Astrocyte of the spinal cord (primary cell): ENCODE data around the gene WASHC3.

Source experiments
- DNase-seq: peaks from one replicate; pipeline ENCODE4 v3.0.0; 2011; ENCODE audit warnings: low read depth, low spot score
- H3K4me3 ChIP-seq: 2 replicates; pipeline ENCODE4 v1.5.1; 2011; ENCODE audit warnings: low read depth, mild to moderate bottlenecking, low read length, moderate library complexity
- CTCF ChIP-seq: IDR thresholded peaks from 2 replicates; pipeline ENCODE4 v1.5.1; 2012; ENCODE audit warnings: low read depth, mild to moderate bottlenecking, low read length, inconsistent platforms
- in situ Hi-C: cut with HindIII; loops from 2 replicates; pipeline ENCODE4 v1.10.0; 2017; ENCODE audit warnings: low sequenced_read_pairs

The WASHC3 gene

GRCh38 chr12:102016472-102016871, 45.3 kb downstream of the WASHC3 start:
- H3K4me3 ChIP-seq, result no peak overlapping the region
- no peak for DNase-seq
- no peak for TF ChIP-seq CTCF
- in situ Hi-C loops, result no loop called here

- no peak for DNase-seq
- in situ Hi-C loops, result no loop called here
- no peak for TF ChIP-seq CTCF
- no peak overlapping the region for H3K4me3 ChIP-seq
Measured at GRCh38 chr12:102010265-102010994, 51.4 kb downstream of the WASHC3 start.

- no peak for TF ChIP-seq CTCF
- no peak for DNase-seq
- no peak overlapping the region for H3K4me3 ChIP-seq
- in situ Hi-C loops, result no loop called here
Measured at GRCh38 chr12:102009796-102010195, 52.0 kb downstream of the WASHC3 start.

- no peak overlapping the region for H3K4me3 ChIP-seq
- in situ Hi-C loops, result no loop called here
- no peak for DNase-seq
- TF ChIP-seq CTCF, result no peak
Measured at GRCh38 chr12:102008615-102009126, 53.1 kb downstream of the WASHC3 start.

- TF ChIP-seq CTCF, result no peak
- H3K4me3 ChIP-seq, result no peak overlapping the region
- in situ Hi-C loops, result no loop called here
- DNase-seq, result no peak
Measured at GRCh38 chr12:102005256-102005655, 56.5 kb downstream of the WASHC3 start.

GRCh38 chr12:101997102-101997501, 64.7 kb downstream of the WASHC3 start:
- in situ Hi-C loops, result no loop called here
- no peak for TF ChIP-seq CTCF
- no peak overlapping the region for H3K4me3 ChIP-seq
- DNase-seq, result no peak
